GM18951 (cell line): ENCODE data around the gene ANP32A.

Experiments
- POLR2A ChIP-seq: IDR thresholded peaks from 4 replicates; pipeline ENCODE4 v1.6.1; 2011; ENCODE audit warnings: mild to moderate bottlenecking; ENCODE audit not compliant: insufficient read length, insufficient read depth; ENCODE audit errors: extremely low read depth
- in situ Hi-C: fragments of 300-500 bp; cut with MboI; formaldehyde crosslinking; loops from one replicate; pipeline ENCODE4 v1.12.0; 2022; ENCODE audit warnings: low sequenced_read_pairs, mixed read lengths, inconsistent platforms; ENCODE audit not compliant: unreplicated experiment

The ANP32A gene

DNA sequence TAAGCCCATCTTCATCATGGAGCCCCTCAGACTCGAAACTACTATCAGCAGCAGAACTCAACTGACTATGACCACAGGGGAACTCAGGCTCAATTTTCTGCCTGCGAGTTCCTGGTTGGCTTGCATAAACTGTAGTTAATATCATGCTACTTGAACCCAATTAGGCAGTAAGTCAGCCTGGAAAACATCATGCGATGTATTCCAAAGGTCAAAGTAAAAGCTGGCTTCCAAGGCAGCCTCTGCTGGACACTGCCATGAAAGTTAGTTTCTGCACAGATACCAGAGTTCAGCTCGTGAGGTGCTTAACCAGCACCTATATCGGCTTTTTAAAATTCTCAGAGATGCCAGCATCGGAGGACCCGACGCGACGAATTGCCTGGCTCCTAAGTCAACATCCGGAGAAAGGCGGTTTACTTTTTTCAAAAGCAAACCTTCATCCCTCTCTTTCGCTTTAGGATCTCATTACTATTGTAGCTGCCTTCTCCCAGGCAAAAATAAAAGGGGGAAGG, 3.8 kb downstream of the ANP32A start:
- in situ Hi-C loops: no loop called here
- no peak for TF ChIP-seq POLR2A

DNA sequence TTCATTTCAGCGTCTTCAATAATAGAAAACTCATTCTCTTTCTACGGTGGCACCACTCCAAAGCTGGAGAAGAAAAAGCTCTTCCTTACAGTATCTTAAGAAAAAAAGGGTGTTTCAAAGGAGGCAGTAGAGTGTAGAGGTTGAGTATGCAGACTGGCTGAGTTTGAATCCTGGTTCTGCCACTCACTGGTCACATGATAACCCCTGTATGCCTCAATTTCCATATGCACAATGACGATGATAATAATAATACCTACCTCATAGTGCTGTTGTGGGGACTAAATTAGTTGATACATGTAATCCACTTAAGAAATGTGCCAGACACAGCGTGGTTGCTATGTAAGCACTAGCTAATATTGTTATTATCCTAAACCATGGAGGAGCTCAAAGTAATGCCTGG, 4.5 kb downstream of the ANP32A start:
- TF ChIP-seq POLR2A: no peak
- in situ Hi-C loops: no loop called here

DNA sequence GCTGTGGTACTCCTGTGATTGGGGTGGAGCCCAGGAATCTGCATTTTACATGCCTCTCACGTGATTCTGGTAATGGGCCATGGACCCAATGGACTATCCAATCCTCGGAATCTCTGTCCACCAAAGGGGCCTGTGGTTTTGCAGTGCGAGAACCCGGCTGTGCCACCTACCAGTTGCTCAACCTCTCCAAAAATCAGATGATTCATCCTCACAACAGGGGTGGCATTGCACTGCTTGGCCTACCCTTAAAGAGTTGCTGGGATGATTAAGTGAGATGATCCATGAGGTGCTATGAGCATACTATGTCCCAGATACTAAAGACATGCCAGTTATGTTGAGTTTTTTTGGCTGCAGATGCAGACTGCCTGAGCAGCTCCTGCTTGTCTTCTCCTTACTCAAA, 5.1 kb downstream of the ANP32A start:
- in situ Hi-C loops: no loop called here
- TF ChIP-seq POLR2A: no peak

GRCh38 chr15:68814596-68814995, 6.1 kb downstream of the ANP32A start:
- TF ChIP-seq POLR2A: no peak
- in situ Hi-C loops: no loop called here

GRCh38 chr15:68812597-68813431, 7.9 kb downstream of the ANP32A start:
- in situ Hi-C loops: no loop called here

GRCh38 chr15:68812069-68812468, 8.6 kb downstream of the ANP32A start:
- TF ChIP-seq POLR2A: no peak
- in situ Hi-C loops: no loop called here

More at GRCh38 chr15:68812597-68813431, 7.9 kb downstream of the ANP32A start:
- no peak for TF ChIP-seq POLR2A

- no peak for TF ChIP-seq POLR2A
- in situ Hi-C loops: no loop called here
These were observed 11.2 kb downstream of the ANP32A start for GRCh38 chr15:68809517-68809916.

DNA sequence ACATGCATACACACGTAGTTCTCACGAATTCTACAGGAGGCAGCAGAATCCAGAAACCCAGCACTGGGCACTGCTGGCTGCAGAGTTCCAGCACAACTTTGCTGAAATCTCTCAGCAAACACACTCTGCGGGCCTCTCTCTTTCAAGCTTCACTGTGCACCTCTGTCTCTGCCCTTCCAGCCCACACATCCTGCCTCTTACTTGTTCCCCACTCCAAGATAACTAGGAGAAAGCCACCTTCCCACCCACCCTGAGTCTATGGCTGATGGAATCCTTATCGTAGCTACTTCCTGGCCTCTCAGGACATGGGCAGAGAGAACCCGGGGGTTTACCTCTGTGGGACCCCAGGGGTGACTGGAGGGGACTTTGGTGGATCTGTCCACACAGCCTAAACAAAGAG, 11.9 kb downstream of the ANP32A start:
- in situ Hi-C loops: no loop called here
- TF ChIP-seq POLR2A: no peak

GRCh38 chr15:68808091-68808490, 12.6 kb downstream of the ANP32A start:
- no peak for TF ChIP-seq POLR2A
- in situ Hi-C loops: no loop called here

GRCh38 chr15:68807249-68807648, 13.4 kb downstream of the ANP32A start:
- TF ChIP-seq POLR2A: no peak
- in situ Hi-C loops: no loop called here

DNA sequence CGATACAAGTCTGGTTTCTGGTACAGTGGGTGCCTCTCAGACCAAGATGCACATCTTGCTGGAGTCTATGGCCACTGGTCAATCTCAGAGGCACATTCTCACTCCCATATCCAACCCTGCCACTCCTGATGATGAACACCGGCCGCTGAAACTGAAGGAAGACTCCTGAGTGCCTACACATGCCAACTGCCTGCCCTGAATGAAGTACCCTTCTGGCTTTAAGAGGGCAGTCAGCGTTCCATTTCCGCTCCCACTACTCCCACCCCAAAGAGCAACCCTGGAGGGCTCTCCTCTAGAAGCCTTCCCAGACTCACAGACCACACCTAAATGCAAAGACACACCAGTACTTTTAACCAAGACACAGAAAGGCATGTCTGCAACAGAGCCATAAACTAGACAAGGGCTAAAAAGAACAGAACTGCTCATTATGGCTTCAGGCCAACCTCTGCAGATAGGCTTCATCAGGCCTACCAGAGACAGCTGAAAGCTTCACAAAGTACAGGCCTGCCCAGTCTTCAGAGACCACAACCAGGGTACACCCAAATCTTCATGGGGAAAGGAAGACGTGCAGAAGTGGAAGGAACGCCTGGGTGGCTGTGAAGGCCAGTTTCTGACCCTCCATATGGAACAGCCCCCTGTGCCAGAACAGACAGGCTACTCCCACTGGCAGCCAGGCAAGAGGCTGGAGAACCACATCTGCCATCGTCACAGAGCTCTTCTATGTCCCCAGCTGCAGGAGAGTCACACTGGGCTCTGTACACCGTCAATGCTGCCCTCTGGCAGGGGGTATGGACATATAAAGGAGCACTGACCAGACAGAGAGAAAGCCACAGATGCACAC, 14.3 kb downstream of the ANP32A start:
- TF ChIP-seq POLR2A: no peak
- in situ Hi-C loops: no loop called here

GRCh38 chr15:68802373-68802772, 18.3 kb downstream of the ANP32A start:
- TF ChIP-seq POLR2A: no peak
- in situ Hi-C loops: no loop called here

- no peak for TF ChIP-seq POLR2A
- in situ Hi-C loops: no loop called here
These were observed 19.0 kb downstream of the ANP32A start for GRCh38 chr15:68801572-68802148.
